Peyer's patch (tissue), 4 donors: Measurements from ENCODE around the gene RASAL3. TPM values are rescaled to one million over a fixed set of nuclear protein-coding genes. Genes with fewer than 3 reads are reported as not detected.
"Not testable (repeated sequence)": the region's sequence is repeated elsewhere in the genome, so short reads cannot be mapped to it uniquely, and the experiment has no call there.

Experiments used
- DNase-seq, 3 donors: peaks; one replicate each; pipeline ENCODE4 v3.0.0-alpha.2; 2017 to 2019
- H3K27ac ChIP-seq, 4 donors: fragments of 200-600 bp; sonication (generic); one replicate each; pipeline ENCODE4 v1.5.1; 2016 to 2019
- H3K27me3 ChIP-seq, 2 donors: fragments of 200-600 bp; sonication (generic); one replicate each; pipeline ENCODE4 v1.5.1; 2019
- H3K36me3 ChIP-seq, 3 donors: fragments of 200-600 bp; sonication (generic); one replicate each; pipeline ENCODE4 v1.5.1; 2016 to 2019
- H3K4me1 ChIP-seq, 4 donors: fragments of 200-600 bp; sonication (generic); one replicate each; pipeline ENCODE4 v1.5.1; 2016 to 2019
- H3K4me3 ChIP-seq, 4 donors: fragments of 200-600 bp; sonication (generic); 1 replicate in 3 of 4; 2 replicates in 1 of 4; pipeline ENCODE4 v1.5.1; 2016 to 2019; ENCODE audit warnings: mild to moderate bottlenecking in 1 of 4
- H3K9me3 ChIP-seq, 4 donors: fragments of 200-600 bp; sonication (generic); one replicate each; pipeline ENCODE4 v1.5.1; 2016 to 2019; ENCODE audit warnings: mild to moderate bottlenecking in 1 of 4
- POLR2A ChIP-seq, 2 donors: fragments of 450-650 bp; IDR thresholded peaks; one replicate each; pipeline ENCODE4 v1.5.1; 2017; ENCODE audit warnings: antibody characterized with exemption in 2 of 2, mild to moderate bottlenecking in 2 of 2, moderate library complexity in 2 of 2
- total RNA-seq, 4 donors: library from RNA; depleted of rRNA; stranded (reverse); fragments of >200 nt; gene quantifications; one replicate each; pipeline ENCODE4 v1.1.0, GENCODE V29; 2016
- TF ChIP-seq, protein P1 (sequence below), 6 experiments: fragments of 450-650 bp in 4 of 6; fragments of 200-600 bp in 2 of 6; sonication (generic) in 1 of 6; IDR thresholded peaks; one replicate each; pipeline ENCODE4 v1.5.1; 2017 to 2019; ENCODE audit warnings: antibody characterized with exemption in 6 of 6, mild to moderate bottlenecking in 3 of 6, moderate library complexity in 1 of 6

The RASAL3 gene
- total RNA-seq, 4 donors from 2014 or later, result 6.6 to 66.0 (median 6.9) TPM

- Histone ChIP-seq H3K27ac (peak within 1 kb of the TSS; percentile 81 to 91 (median 86)), H3K36me3 (peaks cover 0 to 16% (median 0%) of the 10 kb centered on the region in 3 donors), H3K27me3 (no peaks in the 10 kb centered on the region), H3K4me1 (peaks cover 0 to 35% (median 9%) of the 10 kb centered on the region in 4 donors), H3K9me3 (no peaks in the 10 kb centered on the region), H3K4me3 (peak within 1 kb of the TSS; percentile 76 to 96 (median 91))
- TF ChIP-seq, protein P1, sequence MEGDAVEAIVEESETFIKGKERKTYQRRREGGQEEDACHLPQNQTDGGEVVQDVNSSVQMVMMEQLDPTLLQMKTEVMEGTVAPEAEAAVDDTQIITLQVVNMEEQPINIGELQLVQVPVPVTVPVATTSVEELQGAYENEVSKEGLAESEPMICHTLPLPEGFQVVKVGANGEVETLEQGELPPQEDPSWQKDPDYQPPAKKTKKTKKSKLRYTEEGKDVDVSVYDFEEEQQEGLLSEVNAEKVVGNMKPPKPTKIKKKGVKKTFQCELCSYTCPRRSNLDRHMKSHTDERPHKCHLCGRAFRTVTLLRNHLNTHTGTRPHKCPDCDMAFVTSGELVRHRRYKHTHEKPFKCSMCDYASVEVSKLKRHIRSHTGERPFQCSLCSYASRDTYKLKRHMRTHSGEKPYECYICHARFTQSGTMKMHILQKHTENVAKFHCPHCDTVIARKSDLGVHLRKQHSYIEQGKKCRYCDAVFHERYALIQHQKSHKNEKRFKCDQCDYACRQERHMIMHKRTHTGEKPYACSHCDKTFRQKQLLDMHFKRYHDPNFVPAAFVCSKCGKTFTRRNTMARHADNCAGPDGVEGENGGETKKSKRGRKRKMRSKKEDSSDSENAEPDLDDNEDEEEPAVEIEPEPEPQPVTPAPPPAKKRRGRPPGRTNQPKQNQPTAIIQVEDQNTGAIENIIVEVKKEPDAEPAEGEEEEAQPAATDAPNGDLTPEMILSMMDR (IDR thresholded peaks at IDR 0.05), result peak; percentile 77 to 90 (median 83)
- TF ChIP-seq POLR2A (IDR thresholded peaks at IDR 0.05), result peak; percentile 82 to 85
- peak; percentile 99 to 100 (median 99) for DNase-seq
These were observed 45.5 kb downstream of the RASAL3 start, which contains the start of gene AKAP8L for GRCh38 chr19:15418579-15419412. TSS of gene AKAP8L (minus strand) at chr19:15418988. CDS start at chr19:15418923, 65 bp downstream.

DNA sequence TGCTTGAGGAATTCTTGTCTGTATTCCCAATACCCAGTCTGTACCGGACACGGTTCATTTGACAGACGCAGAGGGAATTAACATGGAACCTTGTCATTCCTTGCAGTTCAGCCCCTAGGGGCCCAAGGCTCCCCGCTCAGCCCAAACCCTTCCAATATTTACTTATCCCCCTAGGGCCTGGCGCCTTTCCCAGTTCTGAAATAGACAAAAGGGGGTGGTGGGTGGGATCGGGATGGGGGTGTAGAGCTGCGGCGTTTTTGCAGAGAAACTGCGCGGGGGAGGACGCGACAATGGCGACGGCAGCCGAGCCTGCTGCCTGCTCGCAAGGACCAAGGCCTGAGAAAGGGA, 46.1 kb downstream of the RASAL3 start:
- peaks cover 0 to 41% (median 9%) of the 10 kb centered on the region in 4 donors for H3K4me1 ChIP-seq
- peaks cover 0 to 10% (median 0%) of the 10 kb centered on the region in 3 donors for H3K36me3 ChIP-seq
- H3K9me3 ChIP-seq, result no peaks in the 10 kb centered on the region
- DNase-seq, result no peak
- H3K27me3 ChIP-seq, result no peaks in the 10 kb centered on the region
- peak overlapping the region; percentile 81 to 91 (median 86) for H3K27ac ChIP-seq
- peak overlapping the region; percentile 76 to 96 (median 91) for H3K4me3 ChIP-seq
- TF ChIP-seq, protein P1 (IDR thresholded peaks at IDR 0.05), result no peak
- TF ChIP-seq POLR2A (IDR thresholded peaks at IDR 0.05), result no peak

DNA sequence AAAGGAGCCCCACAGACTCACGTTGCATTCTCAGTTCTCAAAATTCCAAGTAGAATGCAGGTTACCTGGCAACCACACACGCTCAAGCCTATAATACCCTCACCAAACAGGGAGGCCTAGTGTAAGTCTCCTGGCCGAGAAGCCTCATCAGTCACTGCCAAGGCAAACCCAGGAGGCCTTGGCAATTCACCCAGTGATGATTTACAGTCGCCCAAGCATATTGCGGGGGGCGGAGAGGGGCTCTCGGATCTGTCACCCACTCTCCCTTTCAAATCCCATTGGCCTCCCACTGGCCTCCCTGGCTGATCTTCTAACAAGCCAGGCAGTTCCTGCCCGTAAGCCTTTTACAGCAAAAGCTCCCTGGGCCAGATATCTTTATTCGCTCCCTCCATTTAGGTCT, 46.6 kb downstream of the RASAL3 start:
- Histone ChIP-seq H3K4me1 (peaks cover 0 to 46% (median 9%) of the 10 kb centered on the region in 4 donors), H3K36me3 (peaks cover 0 to 5% (median 0%) of the 10 kb centered on the region in 3 donors), H3K27me3 (no peaks in the 10 kb centered on the region), H3K27ac (peak overlapping the region in 3 of 4 donors; percentile 81 to 91 (median 88)), H3K9me3 (no peaks in the 10 kb centered on the region), H3K4me3 (peak overlapping the region; percentile 76 to 96 (median 91))
- no peak for DNase-seq
- TF ChIP-seq POLR2A (IDR thresholded peaks at IDR 0.05), result no peak
- TF ChIP-seq, protein P1 (IDR thresholded peaks at IDR 0.05), result no peak

GRCh38 chr19:15412832-15413231, 51.5 kb downstream of the RASAL3 start:
- H3K36me3 ChIP-seq, result peaks cover 0 to 17% (median 0%) of the 10 kb centered on the region in 3 donors
- DNase-seq, result no peak
- no peak for TF ChIP-seq POLR2A (IDR thresholded peaks at IDR 0.05)
- TF ChIP-seq, protein P1 (IDR thresholded peaks at IDR 0.05), result no peak
- H3K4me3 ChIP-seq, result no peak overlapping the region
- H3K4me1 ChIP-seq, result peaks cover 0 to 62% (median 6%) of the 10 kb centered on the region in 4 donors
- H3K27ac ChIP-seq, result no peak overlapping the region
- no peaks in the 10 kb centered on the region for H3K9me3 ChIP-seq
- H3K27me3 ChIP-seq, result no peaks in the 10 kb centered on the region

DNA sequence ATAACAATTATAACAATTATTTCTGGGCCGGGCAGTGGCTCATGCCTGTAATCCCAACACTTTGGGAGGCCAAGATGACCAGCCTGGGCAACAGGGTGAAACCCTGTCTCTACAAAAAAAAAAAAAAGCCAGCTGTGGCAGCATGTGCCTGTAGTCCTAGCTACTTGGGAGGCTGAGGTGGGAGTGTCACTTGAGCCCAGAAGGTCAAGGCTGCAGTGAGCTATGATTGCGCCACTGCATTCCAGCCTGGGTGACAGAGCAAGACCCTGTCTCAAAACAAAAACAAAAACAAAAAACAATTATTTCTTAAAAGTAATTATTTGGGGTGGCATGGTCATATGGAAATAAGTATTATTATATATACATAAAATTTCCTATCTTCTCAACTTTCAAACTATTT, 53.0 kb downstream of the RASAL3 start:
- H3K4me1 ChIP-seq, result peaks cover 0 to 53% (median under 1%) of the 10 kb centered on the region in 4 donors
- H3K4me3 ChIP-seq, H3K27me3 ChIP-seq, DNase-seq, H3K9me3 ChIP-seq, H3K27ac ChIP-seq: not testable (repeated sequence)
- peaks cover 0 to 17% (median 0%) of the 10 kb centered on the region in 3 donors for H3K36me3 ChIP-seq

GRCh38 chr19:15404780-15405211, 59.5 kb downstream of the RASAL3 start:
- peak in 1 of 3 donors; percentile 11 for DNase-seq
- peak overlapping the region in 2 of 4 donors; percentile 12 to 20 for H3K27ac ChIP-seq
- no peaks in the 10 kb centered on the region for H3K9me3 ChIP-seq
- H3K4me3 ChIP-seq, result no peak overlapping the region
- no peak for TF ChIP-seq POLR2A (IDR thresholded peaks at IDR 0.05)
- TF ChIP-seq, protein P1 (IDR thresholded peaks at IDR 0.05), result no peak
- peaks cover 0 to 52% (median 0%) of the 10 kb centered on the region in 3 donors for H3K36me3 ChIP-seq
- H3K4me1 ChIP-seq, result peaks cover 0 to 42% (median 0%) of the 10 kb centered on the region in 4 donors
- H3K27me3 ChIP-seq, result no peaks in the 10 kb centered on the region
